Parathyroid adenoma (tissue), 2 donors: ENCODE results near the gene TOMT.
A peak's percentile ranks its signal among the peaks of the same experiment; 100 is the strongest.

Experiments
- H2AFZ ChIP-seq: fragments of 300-600 bp; sonication (generic); one replicate; pipeline ENCODE4 v1.7.0; 2017; ENCODE audit warnings: antibody characterized with exemption, mild to moderate bottlenecking
- H3K27ac ChIP-seq: fragments of 300-600 bp; sonication (generic); one replicate; pipeline ENCODE4 v1.7.0; 2017
- H3K27me3 ChIP-seq: fragments of 300-600 bp; sonication (generic); one replicate; pipeline ENCODE4 v1.7.0; 2017; ENCODE audit warnings: low read length; ENCODE audit not compliant: control insufficient read depth, insufficient read depth
- H3K36me3 ChIP-seq: fragments of 300-600 bp; sonication (generic); one replicate; pipeline ENCODE4 v1.7.0; 2017; ENCODE audit warnings: low read length; ENCODE audit not compliant: control insufficient read depth, insufficient read depth
- H3K4me1 ChIP-seq: fragments of 300-600 bp; sonication (generic); one replicate; pipeline ENCODE4 v1.7.0; 2017; ENCODE audit warnings: control low read depth
- H3K4me2 ChIP-seq: fragments of 300-600 bp; sonication (generic); one replicate; pipeline ENCODE4 v1.7.0; 2017; ENCODE audit warnings: low read length
- H3K4me3 ChIP-seq: fragments of 300-600 bp; sonication (generic); one replicate; pipeline ENCODE4 v1.7.0; 2017; ENCODE audit warnings: low read depth, low read length
- H3K79me2 ChIP-seq: fragments of 300-600 bp; sonication (generic); one replicate; pipeline ENCODE4 v1.7.0; 2017; ENCODE audit warnings: control low read depth
- H3K9ac ChIP-seq: fragments of 300-600 bp; sonication (generic); one replicate; pipeline ENCODE4 v1.7.0; 2017; ENCODE audit warnings: mild to moderate bottlenecking
- H3K9me3 ChIP-seq: fragments of 300-600 bp; sonication (generic); one replicate; pipeline ENCODE4 v1.7.0; 2017; ENCODE audit warnings: low read length; ENCODE audit not compliant: control insufficient read depth
- CTCF ChIP-seq: fragments of 300-600 bp; sonication (generic); IDR thresholded peaks from one replicate; pipeline ENCODE4 v1.7.0; 2017; ENCODE audit warnings: antibody characterized with exemption, mild to moderate bottlenecking
- donor health status: primary hyperparathyroidism.

TOMT gene

GRCh38 chr11:72091292-72091691, 14.4 kb upstream of the TOMT start:
- Histone ChIP-seq H3K27me3 (no peaks in the 10 kb centered on the region), H3K4me2 (no peak overlapping the region), H3K9ac (no peak overlapping the region), H3K9me3 (no peaks in the 10 kb centered on the region), H3K4me3 (no peak overlapping the region), H3K79me2 (peaks cover 5% of the 10 kb centered on the region), H3K36me3 (no peaks in the 10 kb centered on the region), H2AFZ (no peak overlapping the region), H3K27ac (no peak overlapping the region), H3K4me1 (no peaks in the 10 kb centered on the region)
- TF ChIP-seq CTCF, result peak; percentile 72

GRCh38 chr11:72098741-72099140, 7.0 kb upstream of the TOMT start:
- H3K9ac ChIP-seq, result no peak overlapping the region
- H3K27me3 ChIP-seq, result no peaks in the 10 kb centered on the region
- no peaks in the 10 kb centered on the region for H3K36me3 ChIP-seq
- TF ChIP-seq CTCF, result no peak
- peaks cover 12% of the 10 kb centered on the region for H3K79me2 ChIP-seq
- no peaks in the 10 kb centered on the region for H3K9me3 ChIP-seq
- peaks cover 4% of the 10 kb centered on the region for H3K4me1 ChIP-seq
- H3K27ac ChIP-seq, result no peak overlapping the region
- no peak overlapping the region for H3K4me2 ChIP-seq
- no peak overlapping the region for H3K4me3 ChIP-seq
- no peak overlapping the region for H2AFZ ChIP-seq

DNA sequence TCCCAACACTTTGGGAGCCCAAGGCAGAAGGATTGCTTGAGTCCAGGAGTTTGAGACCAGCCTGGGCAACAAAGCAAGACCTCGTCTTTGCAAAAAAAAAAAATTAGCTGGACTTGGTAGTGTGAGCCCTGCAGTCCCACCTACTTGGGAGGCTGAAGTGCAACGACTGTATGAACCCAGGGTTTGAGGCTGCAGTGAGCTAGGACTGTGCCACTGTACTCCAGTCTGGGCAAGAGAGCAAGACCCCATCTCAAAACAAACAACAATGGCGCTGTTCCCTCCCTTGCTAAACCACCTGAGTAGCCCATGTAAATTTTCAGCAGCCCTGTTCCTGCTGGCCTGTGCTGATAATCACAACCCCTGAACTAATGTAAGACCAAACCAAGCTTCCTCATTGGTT, 5.7 kb upstream of the TOMT start:
- H3K36me3 ChIP-seq, result no peaks in the 10 kb centered on the region
- H3K9me3 ChIP-seq, result no peaks in the 10 kb centered on the region
- H2AFZ ChIP-seq, result no peak overlapping the region
- no peak overlapping the region for H3K9ac ChIP-seq
- H3K4me2 ChIP-seq, result no peak overlapping the region
- no peak for TF ChIP-seq CTCF
- no peaks in the 10 kb centered on the region for H3K27me3 ChIP-seq
- H3K4me3 ChIP-seq, result no peak overlapping the region
- H3K79me2 ChIP-seq, result peaks cover 12% of the 10 kb centered on the region
- H3K4me1 ChIP-seq, result peaks cover 5% of the 10 kb centered on the region
- no peak overlapping the region for H3K27ac ChIP-seq

DNA sequence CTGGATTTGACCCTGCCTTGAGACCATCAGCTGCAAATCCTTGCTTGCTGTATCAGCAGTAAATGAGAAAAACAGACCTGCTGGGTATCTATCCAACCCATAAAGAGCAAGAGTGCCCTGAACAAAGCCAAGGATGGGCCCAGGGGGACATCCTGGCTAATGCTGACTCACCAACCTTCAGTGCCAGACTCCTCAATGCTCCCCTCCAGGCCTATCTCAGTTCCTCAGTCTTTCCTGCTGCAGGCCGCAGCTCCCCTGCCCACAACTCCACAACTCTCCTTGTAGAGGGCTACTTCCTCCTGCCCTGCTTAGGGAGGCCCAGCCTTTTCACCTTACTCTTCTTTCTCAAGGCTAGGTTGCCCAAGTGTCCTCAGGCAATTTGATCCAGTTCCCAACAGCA, 5.3 kb upstream of the TOMT start:
- Histone ChIP-seq H3K27me3 (no peaks in the 10 kb centered on the region), H2AFZ (no peak overlapping the region), H3K9me3 (no peaks in the 10 kb centered on the region), H3K36me3 (no peaks in the 10 kb centered on the region), H3K27ac (no peak overlapping the region), H3K9ac (no peak overlapping the region), H3K4me1 (peaks cover 5% of the 10 kb centered on the region), H3K4me2 (no peak overlapping the region), H3K4me3 (no peak overlapping the region), H3K79me2 (peaks cover 12% of the 10 kb centered on the region)
- no peak for TF ChIP-seq CTCF

- no peak overlapping the region for H3K9ac ChIP-seq
- H3K4me1 ChIP-seq, result peaks cover 5% of the 10 kb centered on the region
- no peaks in the 10 kb centered on the region for H3K27me3 ChIP-seq
- H3K9me3 ChIP-seq, result no peaks in the 10 kb centered on the region
- H2AFZ ChIP-seq, result no peak overlapping the region
- peak overlapping the region; percentile 95 for H3K4me2 ChIP-seq
- H3K79me2 ChIP-seq, result peaks cover 12% of the 10 kb centered on the region
- H3K4me3 ChIP-seq, result peak overlapping the region; percentile 87
- peak overlapping the region; percentile 91 for H3K27ac ChIP-seq
- no peak for TF ChIP-seq CTCF
- no peaks in the 10 kb centered on the region for H3K36me3 ChIP-seq
These were observed 3.6 kb upstream of the TOMT start for GRCh38 chr11:72102162-72102561.
